ENCODE measurements around the gene TLNRD1.

Gene TLNRD1

GRCh38 chr15:81046290-81046689, 45.6 kb downstream of the TLNRD1 start:
- DNase-seq (ENCODE audit: low spot score): no peak
- H3K4me3 ChIP-seq: no peak overlapping the region
- H3K27ac ChIP-seq: no peak overlapping the region
- no peak for TF ChIP-seq CTCF (IDR thresholded peaks at IDR 0.05)

GRCh38 chr15:81047928-81048327, 47.2 kb downstream of the TLNRD1 start:
- TF ChIP-seq CTCF (IDR thresholded peaks at IDR 0.05): no peak
- Histone ChIP-seq H3K27ac (no peak overlapping the region), H3K4me3 (no peak overlapping the region)
- DNase-seq (ENCODE audit: low spot score): no peak

- H3K27ac ChIP-seq: no peak overlapping the region
- DNase-seq (ENCODE audit: low spot score): no peak
- TF ChIP-seq CTCF (IDR thresholded peaks at IDR 0.05): no peak
These were observed 49.1 kb downstream of the TLNRD1 start for GRCh38 chr15:81049835-81050234.

GRCh38 chr15:81050259-81050658, 49.5 kb downstream of the TLNRD1 start:
- H3K4me3 ChIP-seq: no peak overlapping the region
- no peak for DNase-seq (ENCODE audit: low spot score)
- TF ChIP-seq CTCF (IDR thresholded peaks at IDR 0.05): no peak
- H3K27ac ChIP-seq: no peak overlapping the region

More at GRCh38 chr15:81049835-81050234, 49.1 kb downstream of the TLNRD1 start:
- no peak overlapping the region for H3K4me3 ChIP-seq

GRCh38 chr15:81050805-81051204, 50.1 kb downstream of the TLNRD1 start:
- DNase-seq (ENCODE audit: low spot score): no peak
- no peak overlapping the region for H3K27ac ChIP-seq
- no peak overlapping the region for H3K4me3 ChIP-seq
- TF ChIP-seq CTCF (IDR thresholded peaks at IDR 0.05): no peak

GRCh38 chr15:81052046-81052445, 51.3 kb downstream of the TLNRD1 start:
- TF ChIP-seq CTCF (IDR thresholded peaks at IDR 0.05): no peak
- Histone ChIP-seq H3K4me3 (no peak overlapping the region), H3K27ac (no peak overlapping the region)
- DNase-seq (ENCODE audit: low spot score): no peak

GRCh38 chr15:81053621-81054020, 52.9 kb downstream of the TLNRD1 start:
- no peak overlapping the region for H3K4me3 ChIP-seq
- no peak for TF ChIP-seq CTCF (IDR thresholded peaks at IDR 0.05)
- no peak for DNase-seq (ENCODE audit: low spot score)
- no peak overlapping the region for H3K27ac ChIP-seq

Data from coronary artery (tissue), 2 donors.